ENCODE data around the gene LGR4.

Gene LGR4

DNA sequence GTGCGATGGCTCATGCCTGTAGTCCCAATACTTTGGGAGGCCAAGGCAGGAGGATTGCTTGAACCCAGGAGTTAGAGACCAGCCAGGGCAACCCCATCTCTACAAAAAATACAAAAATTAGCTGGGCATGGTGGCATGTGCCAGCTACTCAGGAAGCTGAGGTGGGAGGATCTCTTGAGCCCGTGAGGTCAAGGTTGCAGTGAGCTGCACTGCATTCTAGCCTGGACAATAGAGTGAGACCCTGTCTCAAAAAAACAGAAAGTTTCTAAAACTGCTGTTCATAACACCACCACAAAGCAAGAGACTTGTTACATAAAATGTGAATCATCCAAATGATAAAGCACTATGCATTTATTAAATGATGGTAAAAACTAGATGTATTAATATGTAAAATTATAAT is 69.4 kb downstream of the LGR4 start:
- no peak for DNase-seq (ENCODE audit: low read depth, low spot score)

DNA sequence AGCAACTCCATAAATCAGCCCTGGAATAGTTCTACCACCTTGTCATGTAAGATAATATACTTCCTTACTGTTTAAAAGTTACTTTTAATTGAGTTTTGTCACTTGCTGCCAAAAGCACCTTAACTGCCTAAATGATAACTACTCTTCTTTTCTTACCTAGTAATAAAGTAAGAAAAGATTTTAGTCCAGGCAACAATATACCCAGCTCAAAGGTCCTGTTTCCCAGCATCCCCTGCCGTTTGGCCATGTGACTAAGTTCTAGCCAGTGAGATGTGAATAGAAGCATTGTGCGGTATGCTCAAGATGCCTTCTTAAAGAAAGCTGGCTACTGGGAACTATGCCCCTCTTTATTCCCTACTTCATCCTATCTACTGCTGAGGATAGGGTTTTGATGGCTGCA is 70.1 kb downstream of the LGR4 start:
- no peak for DNase-seq (ENCODE audit: low read depth, low spot score)

DNA sequence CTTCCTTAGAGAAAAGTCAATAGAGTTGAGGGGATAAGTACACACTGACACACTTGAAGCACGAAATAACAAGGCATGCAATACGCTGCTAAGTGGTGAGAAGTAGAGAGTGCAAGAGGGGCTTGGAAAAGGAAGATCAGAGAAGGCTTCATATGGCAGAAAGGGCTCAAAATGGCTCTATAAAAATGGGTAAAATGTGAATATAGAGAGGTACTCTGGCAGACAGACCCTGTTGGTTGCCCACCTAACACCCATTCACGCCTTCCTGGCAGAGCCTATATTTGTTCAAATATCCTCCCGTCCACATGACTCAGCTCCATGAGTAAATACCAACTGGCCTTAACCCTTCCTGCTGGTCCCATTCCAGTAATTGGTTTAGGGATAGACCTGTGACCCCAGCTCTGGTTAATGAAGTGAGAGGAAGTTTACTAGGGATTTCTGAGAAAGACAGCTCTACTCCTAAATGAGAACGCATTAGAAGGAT is 70.7 kb downstream of the LGR4 start:
- no peak for DNase-seq (ENCODE audit: low read depth, low spot score)

DNA sequence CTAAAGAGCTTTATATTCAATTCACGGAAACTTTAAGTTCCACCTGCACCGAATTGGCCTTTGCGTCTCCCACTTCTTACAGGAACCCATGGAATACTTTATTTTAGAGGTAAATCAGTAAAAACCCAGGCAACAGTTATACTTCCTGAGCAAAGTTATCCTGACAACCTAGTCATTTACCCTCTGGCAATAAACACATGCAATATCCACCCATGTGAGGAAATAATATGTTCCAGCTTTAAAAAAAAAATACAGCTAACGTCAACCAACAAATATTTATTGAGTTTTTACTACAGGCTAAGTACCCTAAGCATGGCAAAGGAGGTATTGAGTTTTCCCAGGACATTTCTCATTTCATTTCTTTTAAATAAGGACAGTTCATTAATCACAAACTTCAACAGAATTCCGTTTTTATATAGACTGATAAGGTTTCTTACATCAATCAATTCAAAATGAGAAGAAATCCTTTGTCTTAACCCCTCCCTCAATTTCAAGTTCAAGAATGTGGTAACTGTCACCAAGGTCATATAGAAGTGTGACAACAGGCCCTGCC is 71.2 kb downstream of the LGR4 start:
- DNase-seq (ENCODE audit: low read depth, low spot score), result no peak

DNA sequence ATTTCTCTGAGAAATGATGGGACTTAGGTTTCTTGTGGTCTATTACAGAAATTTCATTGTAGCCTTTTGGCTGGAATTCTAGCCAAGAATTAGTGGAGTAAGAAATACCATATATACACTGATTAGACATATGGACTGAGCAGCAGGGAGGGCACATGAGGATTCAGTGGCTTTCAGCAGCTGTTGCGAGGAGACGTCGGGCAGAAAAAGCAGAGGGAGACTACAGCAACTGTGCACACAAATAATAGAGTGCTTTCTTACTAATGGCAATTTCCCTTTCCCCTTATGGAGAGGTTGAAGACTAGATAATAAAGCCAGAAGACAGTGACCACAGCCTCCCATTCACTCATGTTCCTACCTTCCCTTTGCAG is 74.2 kb downstream of the LGR4 start:
- no peak for DNase-seq (ENCODE audit: low read depth, low spot score)

DNA sequence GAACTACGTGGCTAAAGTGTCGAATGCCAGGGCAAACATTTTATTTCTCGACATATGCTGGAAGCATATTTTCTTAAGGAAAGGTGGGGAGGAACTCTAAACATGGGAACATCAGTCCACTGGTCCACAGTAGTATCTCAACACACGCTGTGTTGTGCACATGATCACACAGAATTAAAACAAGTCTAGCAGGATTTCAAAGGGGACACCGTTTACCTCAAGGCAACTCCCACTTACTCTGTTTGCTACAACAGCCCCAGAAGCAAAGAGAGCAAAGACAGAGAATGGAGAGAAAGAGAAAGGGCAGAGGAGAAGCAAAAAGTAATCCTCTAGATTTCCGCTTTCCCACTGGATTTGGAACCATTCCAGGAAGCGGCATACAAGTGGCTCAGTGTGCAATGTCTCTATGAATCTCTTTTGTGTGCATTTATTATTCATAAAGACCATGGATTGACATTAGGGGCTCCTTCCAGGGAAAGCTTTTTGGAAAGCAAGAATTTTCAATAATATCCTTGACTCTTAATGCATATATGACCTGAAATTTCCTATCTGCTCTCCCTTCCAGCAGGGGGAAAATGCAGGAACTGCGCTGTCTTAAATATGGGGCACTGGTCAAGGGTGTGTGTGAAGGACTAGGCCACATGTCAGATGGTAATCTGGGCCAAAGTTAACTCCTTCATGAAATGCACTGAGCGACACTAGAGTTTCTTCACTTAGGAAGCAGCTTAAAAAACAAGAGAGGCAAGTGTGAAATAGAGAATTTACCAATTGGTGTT is 74.8 kb downstream of the LGR4 start:
- no peak for DNase-seq (ENCODE audit: low read depth, low spot score)

DNA sequence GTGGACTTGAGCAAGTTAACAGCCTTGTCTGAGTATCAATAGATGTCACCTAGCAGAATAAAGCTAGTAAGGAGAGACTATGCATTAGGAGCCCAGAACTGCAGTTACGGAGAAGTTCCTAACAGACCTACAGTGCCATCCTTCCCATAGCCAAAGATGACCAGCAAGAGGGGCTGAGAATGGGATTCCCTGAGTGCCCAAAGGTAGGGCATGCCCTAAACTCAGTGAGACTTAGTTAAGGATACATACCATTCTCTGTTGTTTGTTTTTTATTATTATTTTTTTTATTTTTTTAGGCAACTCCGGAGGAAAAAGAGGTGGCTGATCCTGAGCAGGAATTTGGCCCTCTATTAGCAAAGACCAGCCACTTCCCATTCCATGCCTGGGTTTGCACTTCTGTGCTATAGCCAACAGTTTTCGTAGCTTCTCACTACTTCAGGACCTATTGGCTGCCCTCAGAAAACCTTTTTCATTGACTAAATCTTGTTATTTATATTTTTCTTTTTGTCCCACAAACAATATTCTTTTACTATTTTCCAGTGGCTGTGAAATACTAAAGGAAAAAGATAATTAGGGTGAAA is 76.2 kb downstream of the LGR4 start:
- DNase-seq (ENCODE audit: low read depth, low spot score), result no peak

DNA sequence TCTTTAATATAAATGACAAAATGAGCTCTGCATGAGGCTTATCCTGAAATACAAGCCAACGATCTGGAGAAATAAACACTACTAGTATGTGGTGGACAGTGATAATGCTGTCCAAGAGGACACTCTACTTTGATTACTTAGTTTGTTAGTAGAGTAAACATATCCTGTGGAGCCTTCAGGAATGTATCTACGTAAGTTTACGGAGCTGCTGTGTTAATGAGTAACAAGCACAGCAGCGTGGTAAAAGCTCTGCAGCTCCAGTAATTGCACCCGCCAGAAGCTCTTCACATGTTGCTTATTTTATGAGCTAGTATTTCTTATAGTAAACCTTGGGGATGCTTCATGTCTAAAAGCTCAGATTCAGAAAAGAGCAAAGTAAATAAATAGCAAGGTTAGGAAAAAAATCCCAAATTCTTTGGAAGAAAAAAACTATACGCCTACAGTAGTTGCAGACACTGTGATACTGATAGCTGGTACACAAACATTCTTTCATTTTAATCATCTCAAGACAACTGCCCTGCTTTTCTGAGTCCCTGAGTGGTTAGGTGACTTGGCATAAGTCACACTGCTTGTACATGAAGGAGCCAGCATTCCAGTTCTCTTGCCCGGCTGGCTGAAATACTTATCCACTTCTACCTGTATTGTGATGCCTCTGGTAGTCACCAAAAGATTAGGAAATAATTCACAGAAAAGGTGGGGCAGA is 76.9 kb downstream of the LGR4 start:
- DNase-seq (ENCODE audit: low read depth, low spot score), result peak; percentile 32

DNA sequence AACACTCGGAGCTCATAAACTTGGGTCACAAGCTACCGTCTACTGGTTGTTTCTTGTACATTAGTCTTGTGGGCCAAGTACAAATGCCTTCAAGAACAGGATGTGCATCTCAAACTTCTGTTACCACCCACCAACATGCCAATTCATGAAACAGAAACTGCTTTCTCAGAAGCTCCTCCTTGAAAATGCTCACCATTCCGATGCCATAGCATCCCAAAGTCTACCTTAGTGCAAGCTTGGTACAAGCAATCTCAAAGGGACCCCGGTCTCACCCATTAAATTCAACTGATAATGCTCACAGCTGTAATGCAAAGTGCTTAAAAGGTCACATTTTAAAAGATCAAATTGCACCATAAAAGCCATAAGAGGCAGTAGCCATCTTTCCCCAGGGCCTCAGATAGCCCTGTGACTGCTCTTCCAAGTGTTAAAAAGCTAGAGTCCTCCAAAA is 77.8 kb downstream of the LGR4 start:
- no peak for DNase-seq (ENCODE audit: low read depth, low spot score)

DNA sequence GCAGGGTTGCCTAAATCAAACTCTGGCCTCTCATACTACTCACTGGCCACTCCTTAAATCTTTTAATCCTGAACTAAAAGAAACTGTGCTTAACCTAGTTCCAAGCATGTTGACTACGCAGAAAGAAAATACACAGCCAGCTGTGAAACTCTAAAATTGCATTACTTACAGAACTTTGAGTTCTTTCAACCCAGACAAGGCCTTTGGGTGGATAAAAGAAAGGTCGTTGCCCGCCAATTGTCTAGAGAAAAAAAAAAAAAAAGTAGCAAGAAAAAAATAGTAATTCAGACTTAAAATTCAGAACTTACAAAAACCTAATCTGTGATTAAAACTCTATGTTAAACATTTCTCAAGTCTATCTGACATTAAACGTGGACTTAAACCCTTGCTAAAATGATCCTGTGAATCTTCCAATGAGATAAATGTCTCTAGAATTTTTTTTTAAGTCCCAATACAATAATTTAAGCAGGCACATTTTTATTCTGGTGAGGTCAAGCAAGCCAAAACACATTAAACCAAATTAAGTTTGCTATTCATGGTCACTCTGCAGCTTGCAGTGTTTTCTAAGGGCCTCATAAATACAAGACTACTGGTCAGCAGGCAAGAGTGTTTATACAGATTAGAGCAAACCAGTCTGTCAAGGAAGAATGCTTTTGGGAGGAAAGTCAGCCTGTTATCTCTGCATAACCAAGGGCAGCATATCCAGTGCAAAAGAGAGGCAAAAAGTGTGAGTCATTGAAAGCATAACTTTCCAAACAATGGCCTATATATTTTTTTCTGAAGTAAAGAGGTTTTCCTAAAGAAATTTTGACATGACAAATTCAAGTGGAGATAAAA is 80.1 kb downstream of the LGR4 start:
- no peak for DNase-seq (ENCODE audit: low read depth, low spot score)

DNA sequence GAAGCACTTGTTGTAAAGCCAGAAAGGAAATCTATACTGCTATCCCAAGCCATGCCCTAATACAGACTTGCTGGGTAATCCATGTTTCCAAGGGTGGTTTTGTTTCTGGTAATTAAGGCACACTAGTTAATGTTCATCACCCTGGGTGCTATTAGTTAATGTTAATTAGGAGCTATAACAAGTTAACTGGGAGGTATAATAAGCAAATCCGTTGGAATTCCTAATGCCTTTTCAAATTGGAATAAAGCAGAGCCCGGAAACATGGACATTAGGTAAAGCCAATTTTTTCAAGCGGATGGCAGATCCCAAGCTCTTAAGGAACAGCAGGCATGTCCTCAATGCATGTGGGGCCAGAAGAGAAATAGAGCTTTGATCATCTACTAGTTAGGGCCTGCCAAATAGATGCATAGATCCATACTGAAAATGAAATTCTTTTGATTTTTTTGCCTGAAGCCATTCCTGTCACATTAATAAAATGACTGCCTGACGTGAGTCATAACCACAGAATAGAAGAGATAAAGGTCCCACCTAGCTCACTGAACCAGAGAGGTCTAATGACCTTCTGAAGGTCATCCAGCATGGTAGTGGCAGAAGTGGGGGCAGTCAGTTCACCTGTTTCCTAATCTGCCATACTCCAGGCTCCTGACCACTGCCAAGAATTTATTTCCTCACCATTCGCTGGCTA is 81.1 kb downstream of the LGR4 start:
- no peak for DNase-seq (ENCODE audit: low read depth, low spot score)

DNA sequence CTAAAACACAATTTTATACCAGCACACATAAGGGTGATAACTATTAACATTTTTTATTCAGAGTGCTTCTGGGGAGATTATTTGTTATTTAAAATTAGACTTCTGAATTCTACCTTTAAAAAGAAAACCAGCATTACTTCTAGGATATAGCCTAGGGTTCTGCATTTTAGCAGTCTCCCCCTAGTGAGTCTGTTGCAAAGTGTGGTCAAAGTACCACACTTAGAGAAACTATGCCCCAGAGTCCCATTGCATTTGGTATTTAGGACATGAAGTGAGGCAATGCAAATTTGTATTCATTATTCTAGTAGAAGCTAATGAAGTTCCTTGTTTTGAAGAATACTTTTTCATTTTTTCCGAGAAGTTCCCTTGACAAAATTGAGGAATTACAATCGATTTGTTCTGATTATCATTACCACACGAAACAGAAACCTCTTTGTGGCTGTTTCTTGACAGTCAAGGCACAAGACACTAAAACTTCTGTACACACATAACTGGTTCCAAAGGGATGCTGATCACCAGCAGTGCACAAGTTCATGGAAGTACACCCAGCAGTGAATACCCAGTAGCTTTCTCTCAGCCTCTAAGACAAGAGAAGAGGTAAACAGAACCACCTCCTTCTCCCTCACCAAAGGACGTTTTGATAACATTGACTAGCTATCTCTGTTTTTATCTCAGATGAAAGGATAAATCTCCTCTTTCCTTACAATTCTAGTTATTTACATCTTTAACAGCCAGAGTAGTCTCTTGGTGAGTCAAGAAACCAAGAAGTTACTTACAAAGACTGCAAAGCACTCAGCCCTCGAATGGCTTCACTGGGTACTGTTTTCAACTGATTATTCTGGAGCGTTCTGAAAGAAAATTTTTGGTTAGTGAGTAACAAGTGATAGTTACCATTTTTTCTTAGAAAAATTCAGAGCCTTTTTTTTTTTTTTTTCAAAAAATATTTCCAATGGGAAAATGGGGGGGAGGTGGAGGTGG is 82.0 kb downstream of the LGR4 start:
- DNase-seq (ENCODE audit: low read depth, low spot score), result no peak

DNA sequence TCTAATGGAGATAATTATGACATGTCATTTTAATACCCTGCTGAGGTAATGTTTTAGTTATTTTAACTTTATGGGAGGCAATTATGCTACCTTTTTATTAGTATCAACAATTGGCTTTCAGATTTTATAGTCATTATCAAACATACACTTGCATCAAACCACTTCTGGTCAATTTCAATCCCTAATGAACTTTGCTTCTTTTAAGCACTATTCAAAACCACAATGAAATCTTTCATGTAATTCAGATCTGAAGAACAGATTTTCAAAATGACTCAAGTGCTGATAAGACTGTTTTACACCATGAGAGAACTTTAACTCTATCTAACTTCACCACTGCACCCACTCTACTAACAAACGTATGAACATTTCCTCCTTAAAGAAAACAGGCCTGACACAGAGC is 83.7 kb downstream of the LGR4 start:
- DNase-seq (ENCODE audit: low read depth, low spot score), result no peak

DNA sequence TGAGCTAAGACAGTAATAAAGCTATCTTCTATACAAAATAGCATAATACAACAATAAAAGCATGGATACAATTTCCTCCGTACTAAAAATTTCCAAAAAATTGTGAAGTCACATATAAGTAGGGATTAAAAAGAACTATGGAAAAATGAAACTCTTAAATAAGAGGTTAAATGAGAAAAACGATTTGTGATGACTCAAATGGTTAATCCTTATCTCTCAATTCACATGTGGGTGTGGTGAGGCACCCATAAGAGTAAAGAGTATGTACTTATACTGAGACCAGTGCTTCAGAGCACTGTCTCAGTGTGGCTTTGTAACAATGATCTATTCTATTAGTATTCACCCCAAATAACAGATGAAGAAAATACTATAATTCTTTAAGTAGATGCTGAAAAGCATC is 84.6 kb downstream of the LGR4 start:
- no peak for DNase-seq (ENCODE audit: low read depth, low spot score)

DNA sequence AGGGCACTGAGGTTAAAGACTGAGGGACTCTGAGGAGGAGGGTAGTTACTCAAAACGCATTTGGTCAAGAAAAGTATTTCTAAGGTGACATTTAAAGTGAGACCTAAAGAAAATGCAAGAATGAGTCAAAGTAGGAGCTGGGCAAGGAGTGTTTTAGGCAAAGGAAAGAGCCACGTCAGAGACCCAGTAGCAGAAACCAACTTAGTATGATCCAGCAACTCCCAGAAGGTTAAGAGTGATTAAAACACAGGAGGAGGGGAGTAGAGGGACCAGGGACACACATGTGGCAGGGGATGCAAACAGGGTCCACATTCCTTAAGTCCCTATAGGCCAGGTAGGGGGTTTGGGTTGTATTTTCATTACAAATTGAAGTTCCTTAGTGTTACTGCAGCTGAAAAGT is 85.2 kb downstream of the LGR4 start:
- DNase-seq (ENCODE audit: low read depth, low spot score), result no peak

DNA sequence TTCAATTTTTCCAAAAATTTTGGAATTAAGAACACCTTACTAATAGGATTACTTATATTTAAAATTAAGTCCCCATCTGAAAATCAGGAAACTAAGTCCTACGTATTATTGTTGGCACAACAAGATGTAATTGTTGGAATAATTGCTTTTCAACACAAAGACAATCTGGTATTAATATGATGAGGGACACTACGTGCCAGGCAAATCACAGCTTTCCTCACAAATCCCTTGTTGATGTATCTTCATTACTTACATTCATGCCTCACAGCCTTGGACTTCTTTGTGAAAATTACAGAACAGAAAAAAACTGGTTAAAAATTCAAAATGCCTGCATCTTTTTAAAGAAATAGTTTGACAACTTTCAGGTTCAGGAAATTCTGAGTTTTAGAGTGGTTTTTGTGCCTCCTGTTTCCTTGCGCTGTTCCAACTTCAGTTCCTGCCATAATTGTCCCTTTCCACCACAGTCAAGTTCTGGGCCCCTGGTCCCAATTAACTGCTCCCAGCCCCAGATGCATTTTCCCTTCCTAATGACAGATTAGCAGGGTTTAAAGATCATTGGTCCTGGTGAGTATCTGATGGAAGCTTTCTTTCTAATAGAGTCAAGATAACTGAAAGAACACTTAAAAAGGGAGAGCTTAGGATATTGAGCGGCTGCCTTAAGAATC is 86.3 kb downstream of the LGR4 start:
- no peak for DNase-seq (ENCODE audit: low read depth, low spot score)

DNA sequence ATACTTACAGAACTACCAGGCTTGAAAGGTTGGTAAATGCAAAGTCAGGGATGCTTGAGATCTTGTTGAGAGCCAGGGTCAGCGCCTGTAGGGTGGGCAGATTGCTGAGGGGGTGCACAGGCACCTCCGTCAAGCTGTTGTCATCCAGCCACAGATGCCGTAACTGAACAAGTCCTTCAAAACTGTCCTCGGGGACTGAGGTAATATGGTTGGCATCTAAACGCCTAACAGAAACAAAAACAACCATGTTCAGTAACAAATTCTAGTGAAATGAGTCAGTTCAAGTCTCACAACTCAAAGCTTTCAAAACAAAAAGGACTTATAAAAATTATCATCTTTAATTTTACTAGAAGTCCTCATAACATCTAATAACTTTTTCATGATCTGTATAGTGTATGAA is 87.3 kb downstream of the LGR4 start:
- peak; percentile 60 for DNase-seq (ENCODE audit: low read depth, low spot score)

DNA sequence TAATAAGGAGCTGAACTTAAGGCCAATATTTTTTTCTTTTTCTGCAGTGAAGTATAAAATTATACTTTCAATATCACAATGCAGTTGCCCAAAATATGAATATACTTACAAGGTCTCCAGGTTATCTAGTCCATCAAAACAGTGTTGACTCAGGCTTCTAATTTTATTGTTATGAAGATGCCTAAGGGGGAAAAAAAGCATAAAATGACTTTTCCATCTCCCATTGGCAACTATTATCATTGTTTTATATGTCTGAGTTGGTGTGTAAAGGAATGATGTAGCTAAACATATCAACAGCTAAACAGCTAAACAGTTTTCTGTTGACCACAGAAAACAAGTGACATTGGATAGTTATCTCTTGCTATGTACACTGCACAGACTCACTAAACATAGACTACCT is 88.4 kb downstream of the LGR4 start:
- DNase-seq (ENCODE audit: low read depth, low spot score), result no peak

DNA sequence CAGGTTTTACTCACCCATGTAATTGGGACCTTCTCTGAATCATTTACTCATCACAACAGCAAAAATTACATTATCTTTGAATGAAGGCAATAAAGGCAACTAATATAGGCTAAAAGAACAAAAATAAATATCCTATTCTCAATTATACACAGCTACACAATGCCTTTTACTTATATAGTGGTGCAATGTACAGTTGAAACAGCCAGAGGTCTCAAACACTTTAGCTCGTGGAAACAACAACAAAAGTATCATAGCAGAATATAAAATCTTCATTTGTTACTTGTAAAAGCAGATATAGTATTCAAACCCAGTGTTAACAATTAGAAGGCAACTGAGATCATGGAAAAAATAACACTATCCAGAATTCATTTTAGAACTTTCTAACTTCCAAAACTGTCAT is 88.9 kb downstream of the LGR4 start:
- DNase-seq (ENCODE audit: low read depth, low spot score), result no peak

Measured in smooth muscle cell of the brain vasculature (primary cell).